HL-60 (cell line): ENCODE data around the gene NFAT5.

Experiments
- DNase-seq, 2 experiments: peaks; one replicate each; pipeline ENCODE4 v3.0.0-alpha.2; 2010 to 2020; ENCODE audit warnings: low read depth in 1 of 2, low spot score in 1 of 2
- H3K27ac ChIP-seq: fragments of 250-450 bp; sonication (Bioruptor Pico); replicated peaks from 2 replicates; pipeline ENCODE4 v1.5.1; 2020; ENCODE audit warnings: mild to moderate bottlenecking, moderate library complexity
- H3K27me3 ChIP-seq: fragments of 250-450 bp; sonication (Bioruptor Pico); 2 replicates; pipeline ENCODE4 v1.5.1; 2021; ENCODE audit warnings: mild to moderate bottlenecking, moderate library complexity; ENCODE audit not compliant: insufficient read depth, poor library complexity, severe bottlenecking
- H3K4me3 ChIP-seq: replicated peaks from 2 replicates; pipeline ENCODE4 v1.5.1; 2011; ENCODE audit warnings: mild to moderate bottlenecking, control low read depth, low read length; ENCODE audit not compliant: insufficient read depth
- CTCF ChIP-seq: IDR thresholded peaks from one replicate; pipeline ENCODE4 v1.5.1; 2011; ENCODE audit warnings: low read length, control low read depth, inconsistent platforms; ENCODE audit not compliant: insufficient read depth
- GABPA ChIP-seq: IDR thresholded peaks from 2 replicates; pipeline ENCODE4 v1.6.1; 2012; ENCODE audit warnings: low read depth
- POLR2AphosphoS5 ChIP-seq: IDR thresholded peaks from 2 replicates; pipeline ENCODE4 v1.6.1; 2012; ENCODE audit warnings: low read depth
- REST ChIP-seq: IDR thresholded peaks from 2 replicates; pipeline ENCODE4 v1.6.1; 2012; ENCODE audit warnings: low read depth; ENCODE audit not compliant: insufficient replicate concordance
- SPI1 ChIP-seq: IDR thresholded peaks from 2 replicates; pipeline ENCODE4 v1.6.1; 2012; ENCODE audit warnings: low read depth, mild to moderate bottlenecking, borderline replicate concordance

NFAT5 gene

DNA sequence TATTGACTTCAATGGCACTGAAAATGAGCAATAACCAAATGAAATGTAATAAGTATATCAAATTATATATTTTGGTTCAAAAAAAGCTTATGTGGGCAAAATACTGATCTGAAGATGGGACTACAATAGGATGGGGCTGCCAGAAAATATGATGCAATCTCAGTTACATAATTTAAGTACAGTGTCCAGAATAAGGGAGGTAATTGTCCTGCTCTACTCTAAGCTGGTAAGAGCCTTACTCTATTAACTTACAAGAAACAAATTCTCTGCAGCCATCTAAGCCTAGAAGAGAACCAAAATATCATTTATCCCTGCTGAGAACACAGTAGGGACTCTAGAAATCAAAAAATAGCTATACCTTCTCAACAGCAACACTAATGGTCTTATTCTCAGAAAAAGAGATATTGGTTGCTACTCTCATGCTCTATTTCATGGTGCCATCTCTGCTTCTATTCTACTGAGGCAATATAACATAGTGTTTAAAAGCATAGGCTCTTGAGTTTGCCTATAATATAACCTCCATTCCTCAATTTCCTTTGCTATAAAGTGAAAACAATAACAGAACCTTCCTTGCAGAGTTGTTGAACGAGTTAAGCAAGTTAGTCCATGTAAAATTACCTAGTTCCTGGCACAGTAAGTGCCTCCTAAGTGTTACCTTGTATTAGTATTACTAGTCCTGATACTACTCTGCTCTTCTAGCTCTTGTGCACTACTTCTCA is 140.6 kb downstream of the NFAT5 start:
- DNase-seq: peak in 1 of 2 experiments; percentile 26
- Histone ChIP-seq H3K27ac (no peak overlapping the region), H3K27me3 (no peaks in the 10 kb centered on the region), H3K4me3 (no peak overlapping the region)
- TF ChIP-seq CTCF (no peak), SPI1 (no peak), POLR2AphosphoS5 (no peak), REST (no peak), GABPA (no peak)

- Histone ChIP-seq H3K4me3 (no peak overlapping the region), H3K27me3 (no peaks in the 10 kb centered on the region), H3K27ac (no peak overlapping the region)
- no peak for DNase-seq
- TF ChIP-seq GABPA (no peak), CTCF (no peak), SPI1 (no peak), REST (no peak), POLR2AphosphoS5 (no peak)
These were observed 141.2 kb downstream of the NFAT5 start for GRCh38 chr16:69706975-69707340.

- no peak overlapping the region for H3K27ac ChIP-seq
- TF ChIP-seq REST (no peak), CTCF (no peak), SPI1 (no peak), POLR2AphosphoS5 (no peak), GABPA (no peak)
- no peak for DNase-seq
- H3K4me3 ChIP-seq: no peak overlapping the region
- no peaks in the 10 kb centered on the region for H3K27me3 ChIP-seq
These were observed 142.3 kb downstream of the NFAT5 start for GRCh38 chr16:69707920-69708683.
